SK-N-MC (cell line): ENCODE data around the gene TBC1D21.
A peak's percentile ranks its signal among the peaks of the same experiment; 100 is the strongest.

Experiments used
- DNase-seq: peaks from one replicate; pipeline ENCODE4 v3.0.0-alpha.2; 2011; ENCODE audit warnings: low read depth, low spot score
- H3K27ac ChIP-seq: fragments of 200-600 bp; sonication (generic); 2 replicates; pipeline ENCODE4 v1.5.1; 2016; ENCODE audit warnings: mixed run types
- H3K36me3 ChIP-seq: fragments of 200-600 bp; sonication (generic); 2 replicates; pipeline ENCODE4 v1.6.1; 2017; ENCODE audit warnings: antibody characterized with exemption, low read length, mixed read lengths; ENCODE audit not compliant: insufficient read depth
- H3K4me3 ChIP-seq: fragments of 200-600 bp; sonication (generic); 2 replicates; pipeline ENCODE4 v1.5.1; 2016
- H3K9ac ChIP-seq: fragments of 200-600 bp; sonication (generic); 2 replicates; pipeline ENCODE4 v1.8.0; 2017; ENCODE audit warnings: mixed run types, mixed read lengths; ENCODE audit not compliant: insufficient read length
- H3K9me3 ChIP-seq: fragments of 200-600 bp; sonication (generic); 2 replicates; pipeline ENCODE4 v1.6.1; 2017; ENCODE audit warnings: low read depth, mild to moderate bottlenecking, antibody characterized with exemption, low read length, moderate library complexity, mixed read lengths
- EZH2 ChIP-seq: fragments of 200-600 bp; sonication (generic); IDR thresholded peaks from one replicate; pipeline ENCODE4 v1.6.1; 2017; ENCODE audit warnings: antibody characterized with exemption
- FOXP2 ChIP-seq: optimal IDR thresholded peaks from 2 replicates; pipeline ENCODE3; 2011; ENCODE audit warnings: mild to moderate bottlenecking, moderate library complexity; ENCODE audit not compliant: insufficient read depth; ENCODE audit errors: extremely low read length, control extremely low read depth
- POLR2AphosphoS5 ChIP-seq: IDR thresholded peaks from 2 replicates; pipeline ENCODE4 v1.6.1; 2012; ENCODE audit warnings: mild to moderate bottlenecking, low read depth, low read length, borderline replicate concordance

TBC1D21 gene

GRCh38 chr15:73866881-73867410, 6.4 kb upstream of the TBC1D21 start:
- Histone ChIP-seq H3K4me3 (no peak overlapping the region), H3K27ac (no peak overlapping the region), H3K9me3 (no peaks in the 10 kb centered on the region), H3K36me3 (no peaks in the 10 kb centered on the region), H3K9ac (no peak overlapping the region)
- TF ChIP-seq POLR2AphosphoS5 (no peak), EZH2 (no peak), FOXP2 (no peak)
- no peak for DNase-seq

- no peaks in the 10 kb centered on the region for H3K9me3 ChIP-seq
- H3K4me3 ChIP-seq = no peak overlapping the region
- no peak overlapping the region for H3K9ac ChIP-seq
- TF ChIP-seq FOXP2 (no peak), EZH2 (no peak), POLR2AphosphoS5 (no peak)
- H3K27ac ChIP-seq = no peak overlapping the region
- no peaks in the 10 kb centered on the region for H3K36me3 ChIP-seq
- no peak for DNase-seq
These were observed 5.9 kb upstream of the TBC1D21 start for GRCh38 chr15:73867426-73867825.

GRCh38 chr15:73867956-73868355, 5.4 kb upstream of the TBC1D21 start:
- H3K4me3 ChIP-seq = no peak overlapping the region
- H3K27ac ChIP-seq = no peak overlapping the region
- no peaks in the 10 kb centered on the region for H3K36me3 ChIP-seq
- DNase-seq = no peak
- no peaks in the 10 kb centered on the region for H3K9me3 ChIP-seq
- no peak overlapping the region for H3K9ac ChIP-seq
- no peak for TF ChIP-seq POLR2AphosphoS5
- TF ChIP-seq EZH2 = no peak
- no peak for TF ChIP-seq FOXP2

- TF ChIP-seq EZH2 (no peak), POLR2AphosphoS5 (no peak), FOXP2 (no peak)
- no peak for DNase-seq
- Histone ChIP-seq H3K9me3 (no peaks in the 10 kb centered on the region), H3K36me3 (no peaks in the 10 kb centered on the region), H3K4me3 (no peak overlapping the region), H3K9ac (no peak overlapping the region), H3K27ac (no peak overlapping the region)
These were observed 4.0 kb upstream of the TBC1D21 start for GRCh38 chr15:73869216-73869995.

- no peak overlapping the region for H3K9ac ChIP-seq
- H3K27ac ChIP-seq = no peak overlapping the region
- TF ChIP-seq FOXP2 (no peak), POLR2AphosphoS5 (no peak), EZH2 (no peak)
- no peak overlapping the region for H3K4me3 ChIP-seq
- no peak for DNase-seq
- H3K9me3 ChIP-seq = no peaks in the 10 kb centered on the region
- no peaks in the 10 kb centered on the region for H3K36me3 ChIP-seq
These were observed 2.5 kb upstream of the TBC1D21 start for GRCh38 chr15:73870700-73871408.

- Histone ChIP-seq H3K9me3 (no peaks in the 10 kb centered on the region), H3K4me3 (no peak overlapping the region), H3K9ac (no peak overlapping the region), H3K27ac (no peak overlapping the region), H3K36me3 (no peaks in the 10 kb centered on the region)
- no peak for DNase-seq
- no peak for TF ChIP-seq FOXP2
- no peak for TF ChIP-seq EZH2
- TF ChIP-seq POLR2AphosphoS5 = no peak
These were observed 1.0 kb upstream of the TBC1D21 start for GRCh38 chr15:73872346-73872745.

- Histone ChIP-seq H3K9ac (no peak overlapping the region), H3K4me3 (no peak overlapping the region), H3K9me3 (no peaks in the 10 kb centered on the region), H3K27ac (no peak overlapping the region), H3K36me3 (no peaks in the 10 kb centered on the region)
- DNase-seq = peak; percentile 6
- TF ChIP-seq EZH2 (no peak), POLR2AphosphoS5 (no peak)
These were observed 636 bp downstream of the TBC1D21 start for GRCh38 chr15:73873889-73874511.

- no peak for DNase-seq
- Histone ChIP-seq H3K36me3 (no peaks in the 10 kb centered on the region), H3K9ac (no peak overlapping the region), H3K27ac (no peak overlapping the region), H3K9me3 (no peaks in the 10 kb centered on the region), H3K4me3 (no peak overlapping the region)
- no peak for TF ChIP-seq EZH2
- TF ChIP-seq FOXP2 = no peak
- TF ChIP-seq POLR2AphosphoS5 = no peak
These were observed 6.1 kb downstream of the TBC1D21 start for GRCh38 chr15:73879426-73879825.
